ENCODE data around the gene GLIS1. TPM values are rescaled to one million over a fixed set of nuclear protein-coding genes. Genes with fewer than 3 reads are reported as not detected.

GLIS1 gene
- total RNA-seq, 2 donors from 2014 or later, result 0.16 TPM; not detected in 1

DNA sequence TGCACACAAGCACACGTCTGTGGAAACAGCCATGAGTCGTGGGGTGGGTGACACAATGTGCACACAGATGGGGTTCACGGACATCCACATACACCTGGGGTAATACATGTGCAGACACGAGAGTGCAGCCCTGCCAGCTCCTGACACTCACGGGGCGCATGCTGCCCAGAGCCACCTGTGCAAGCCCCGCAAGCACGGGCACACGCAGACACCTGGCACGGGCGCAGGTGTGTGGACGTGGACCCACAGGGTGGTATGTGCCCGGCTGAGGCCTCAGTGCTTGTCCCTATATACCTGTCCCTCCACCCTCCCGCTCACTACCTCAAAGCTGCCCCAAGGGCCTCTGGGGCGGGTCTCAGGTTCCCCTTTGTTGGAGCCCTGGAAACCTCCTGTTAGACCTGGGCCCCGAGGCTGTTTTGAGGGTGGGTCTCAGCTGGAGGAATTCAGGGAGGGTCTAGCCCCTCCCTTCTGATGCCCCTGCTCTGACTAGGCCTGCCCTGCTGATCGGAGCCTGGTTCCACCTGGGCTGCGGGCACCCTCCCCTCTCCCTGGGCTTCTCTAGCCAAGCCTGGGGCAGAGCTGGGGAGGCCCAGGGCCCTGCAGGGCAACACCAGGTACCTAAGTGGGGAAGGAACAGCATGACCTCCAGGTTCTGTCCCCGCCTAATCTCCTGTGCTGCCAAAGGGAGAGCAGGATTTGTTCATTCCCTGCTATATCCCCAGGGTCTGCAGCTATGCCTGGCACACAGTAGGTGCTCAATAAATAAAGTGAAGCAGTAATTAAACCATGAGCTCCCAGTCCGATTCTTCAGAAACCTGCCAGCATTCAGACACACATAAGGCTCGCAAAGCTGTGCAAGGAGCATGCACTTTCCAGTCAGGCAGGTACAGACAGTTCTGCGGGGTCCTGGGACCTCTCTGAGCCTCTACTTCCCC lies 230.6 kb downstream of the GLIS1 start:
- no peak for TF ChIP-seq CTCF (IDR thresholded peaks at IDR 0.05)
- no peak for DNase-seq
- H3K27me3 ChIP-seq, result no peaks in the 10 kb centered on the region
- intact Hi-C loops (cut with DNase I), result no loop called here
- no peak overlapping the region for H3K9ac ChIP-seq (ENCODE audit: low read depth in 2 of 2, low read length in 2 of 2)
- no peak overlapping the region for H3K27ac ChIP-seq
- no peaks in the 10 kb centered on the region for H3K4me1 ChIP-seq
- H3K4me3 ChIP-seq, result no peak overlapping the region
- no peaks in the 10 kb centered on the region for H3K36me3 ChIP-seq
- no peaks in the 10 kb centered on the region for H3K9me3 ChIP-seq

GRCh38 chr1:53507116-53507820 lies 231.7 kb downstream of the GLIS1 start:
- TF ChIP-seq CTCF (IDR thresholded peaks at IDR 0.05), result no peak
- H3K9ac ChIP-seq (ENCODE audit: low read depth in 2 of 2, low read length in 2 of 2), result no peak overlapping the region
- H3K27me3 ChIP-seq, result no peaks in the 10 kb centered on the region
- intact Hi-C loops (cut with DNase I), result no loop called here
- DNase-seq, result no peak
- no peaks in the 10 kb centered on the region for H3K36me3 ChIP-seq
- no peak overlapping the region for H3K27ac ChIP-seq
- H3K4me3 ChIP-seq, result no peak overlapping the region
- H3K4me1 ChIP-seq, result no peaks in the 10 kb centered on the region
- H3K9me3 ChIP-seq, result no peaks in the 10 kb centered on the region

GRCh38 chr1:53506355-53507050 lies 232.5 kb downstream of the GLIS1 start:
- TF ChIP-seq CTCF (IDR thresholded peaks at IDR 0.05), result no peak
- intact Hi-C loops (cut with DNase I), result no loop called here
- H3K9me3 ChIP-seq, result no peaks in the 10 kb centered on the region
- no peak for DNase-seq
- H3K27me3 ChIP-seq, result no peaks in the 10 kb centered on the region
- H3K9ac ChIP-seq (ENCODE audit: low read depth in 2 of 2, low read length in 2 of 2), result no peak overlapping the region
- H3K4me3 ChIP-seq, result no peak overlapping the region
- no peak overlapping the region for H3K27ac ChIP-seq
- H3K36me3 ChIP-seq, result no peaks in the 10 kb centered on the region
- no peaks in the 10 kb centered on the region for H3K4me1 ChIP-seq

DNA sequence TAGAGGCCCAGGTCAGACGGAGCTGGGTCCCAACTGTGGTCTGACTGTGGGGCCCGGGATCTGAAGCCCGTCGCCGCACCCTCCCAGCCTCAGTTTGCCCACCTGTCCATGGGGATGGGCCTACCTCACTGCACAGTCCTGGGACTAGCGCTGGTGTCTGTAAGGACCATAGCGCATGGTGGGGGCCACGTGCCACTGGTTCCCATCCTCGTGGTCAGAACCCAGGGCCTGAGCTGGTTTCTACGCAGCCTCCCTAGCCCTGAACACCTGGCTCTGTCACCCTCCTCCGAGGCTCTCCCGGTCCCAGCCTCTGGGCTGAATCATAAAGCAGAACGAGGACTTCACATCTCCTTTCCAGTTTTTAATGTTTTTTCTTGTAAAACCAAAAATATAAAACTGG lies 233.1 kb downstream of the GLIS1 start:
- no peak overlapping the region for H3K27ac ChIP-seq
- H3K9ac ChIP-seq (ENCODE audit: low read depth in 2 of 2, low read length in 2 of 2), result no peak overlapping the region
- H3K4me3 ChIP-seq, result no peak overlapping the region
- DNase-seq, result no peak
- H3K9me3 ChIP-seq, result no peaks in the 10 kb centered on the region
- H3K36me3 ChIP-seq, result no peaks in the 10 kb centered on the region
- intact Hi-C loops (cut with DNase I), result no loop called here
- TF ChIP-seq CTCF (IDR thresholded peaks at IDR 0.05), result no peak
- no peaks in the 10 kb centered on the region for H3K27me3 ChIP-seq
- no peaks in the 10 kb centered on the region for H3K4me1 ChIP-seq

DNA sequence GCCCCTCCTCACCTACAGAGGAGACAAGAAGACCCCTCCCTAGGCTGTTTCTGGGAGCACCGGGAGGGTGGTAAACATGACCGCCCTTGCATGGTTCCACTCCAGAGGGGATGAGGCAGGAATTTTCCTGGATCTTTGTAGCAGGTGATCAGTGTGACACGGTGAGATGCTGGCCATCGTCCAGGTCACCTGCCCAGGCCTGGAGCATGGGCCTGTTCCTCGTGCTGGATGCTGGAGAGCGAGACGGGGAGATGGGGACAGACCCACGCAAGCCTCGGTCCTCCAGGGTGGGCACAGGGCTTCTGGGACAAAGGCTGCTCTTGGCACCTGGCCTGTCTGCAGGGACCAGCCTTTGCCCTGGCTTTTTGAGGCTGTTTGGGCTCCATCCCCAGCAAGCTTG lies 233.6 kb downstream of the GLIS1 start:
- no peak for TF ChIP-seq CTCF (IDR thresholded peaks at IDR 0.05)
- no peak overlapping the region for H3K9ac ChIP-seq (ENCODE audit: low read depth in 2 of 2, low read length in 2 of 2)
- no peak for DNase-seq
- no peak overlapping the region for H3K4me3 ChIP-seq
- H3K9me3 ChIP-seq, result no peaks in the 10 kb centered on the region
- H3K4me1 ChIP-seq, result no peaks in the 10 kb centered on the region
- H3K27ac ChIP-seq, result no peak overlapping the region
- no peaks in the 10 kb centered on the region for H3K36me3 ChIP-seq
- intact Hi-C loops (cut with DNase I), result no loop called here
- no peaks in the 10 kb centered on the region for H3K27me3 ChIP-seq
